GM23248 (cell line): ENCODE data around the gene GALNT18. TPM values are rescaled to one million over a fixed set of nuclear protein-coding genes. Genes with fewer than 3 reads are reported as not detected.

Source experiments
- DNase-seq: peaks from one replicate; pipeline ENCODE4 v3.0.0-alpha.2; 2015
- H2AFZ ChIP-seq: fragments of 200-600 bp; sonication (generic); 2 replicates; pipeline ENCODE4 v1.6.1; 2016; ENCODE audit warnings: antibody characterized with exemption
- H3F3A ChIP-seq: fragments of 200-600 bp; sonication (generic); 2 replicates; pipeline ENCODE4 v1.6.1; 2016; ENCODE audit warnings: mild to moderate bottlenecking, antibody characterized with exemption, mixed run types; ENCODE audit not compliant: insufficient read depth
- H3K27ac ChIP-seq: fragments of 200-600 bp; sonication (generic); 2 replicates; pipeline ENCODE4 v1.5.1; 2016; ENCODE audit warnings: mild to moderate bottlenecking
- H3K27me3 ChIP-seq: fragments of 200-600 bp; sonication (generic); replicated peaks from 2 replicates; pipeline ENCODE4 v1.6.1; 2016; ENCODE audit warnings: mild to moderate bottlenecking; ENCODE audit not compliant: insufficient read depth
- H3K36me3 ChIP-seq: fragments of 200-600 bp; sonication (generic); 2 replicates; pipeline ENCODE4 v1.6.1; 2016; ENCODE audit warnings: low read depth, mild to moderate bottlenecking
- H3K4me1 ChIP-seq: fragments of 200-600 bp; sonication (generic); 2 replicates; pipeline ENCODE4 v1.6.1; 2016; ENCODE audit warnings: mild to moderate bottlenecking; ENCODE audit not compliant: insufficient read depth
- H3K4me2 ChIP-seq: fragments of 200-600 bp; sonication (generic); one replicate; pipeline ENCODE4 v1.6.1; 2016; ENCODE audit warnings: mild to moderate bottlenecking; ENCODE audit not compliant: unreplicated experiment
- H3K4me3 ChIP-seq: fragments of 200-600 bp; sonication (generic); 2 replicates; pipeline ENCODE4 v1.5.1; 2016; ENCODE audit warnings: mild to moderate bottlenecking
- H3K79me2 ChIP-seq: fragments of 200-600 bp; sonication (generic); 2 replicates; pipeline ENCODE4 v1.6.1; 2016; ENCODE audit warnings: mild to moderate bottlenecking; ENCODE audit not compliant: insufficient read depth
- H3K9ac ChIP-seq: fragments of 200-600 bp; sonication (generic); 2 replicates; pipeline ENCODE4 v1.6.1; 2016; ENCODE audit warnings: mild to moderate bottlenecking
- H3K9me2 ChIP-seq: fragments of 200-600 bp; sonication (generic); 2 replicates; pipeline ENCODE4 v1.6.1; 2016; ENCODE audit warnings: mixed run types, mild to moderate bottlenecking, moderate library complexity; ENCODE audit not compliant: insufficient read depth
- H3K9me3 ChIP-seq: fragments of 200-600 bp; sonication (generic); one replicate; pipeline ENCODE4 v1.6.1; 2017; ENCODE audit warnings: low read depth
- H4K20me1 ChIP-seq: fragments of 200-600 bp; sonication (generic); 2 replicates; pipeline ENCODE4 v1.6.0; 2016; ENCODE audit not compliant: insufficient read depth
- EZH2 ChIP-seq: fragments of 200-600 bp; sonication (generic); IDR thresholded peaks from 2 replicates; pipeline ENCODE4 v1.6.1; 2018; ENCODE audit warnings: antibody characterized with exemption, mild to moderate bottlenecking; ENCODE audit not compliant: insufficient read depth, poor library complexity, severe bottlenecking
- EZH2phosphoT487 ChIP-seq: fragments of 200-600 bp; sonication (generic); IDR thresholded peaks from 2 replicates; pipeline ENCODE4 v1.6.1; 2018; ENCODE audit warnings: antibody characterized with exemption, moderate library complexity, mild to moderate bottlenecking, low read depth; ENCODE audit not compliant: insufficient read depth
- WGBS, 2 experiments: methylation state at CpG; one replicate each; pipeline ENCODE4 v1.1.6; 2015 to 2017; ENCODE audit warnings: low lambda C conversion rate in 2 of 2, low coverage in 1 of 2; ENCODE audit errors: missing lambda C conversion rate in 2 of 2; 5-methylcytosine and 5-hydroxymethylcytosine counted together
- in situ Hi-C: fragments of 300-500 bp; cut with MboI; formaldehyde crosslinking; loops from 2 replicates; pipeline ENCODE4 v1.15.0; 2020
- polyA plus RNA-seq: library from polyadenylated mRNA; unstranded; fragments of >200 nt; fragmentation: Nextera tagmentation; extraction: Ambion mirVana; gene quantifications from 2 replicates; pipeline ENCODE4 v1.2.1, GENCODE V29; 2016
- total RNA-seq: library from RNA; depleted of rRNA; stranded (reverse); fragments of >200 nt; shearing (Covaris generic); gene quantifications from 2 replicates; pipeline ENCODE4 v1.2.3, GENCODE V29; 2014

Gene GALNT18
- total and polyA plus RNA-seq, 2 experiments from 2014 or later, result 4.1 to 5.6 TPM

GRCh38 chr11:11483627-11484026 is 138.2 kb downstream of the GALNT18 start:
- no peak overlapping the region for H2AFZ ChIP-seq
- no peaks in the 10 kb centered on the region for H3F3A ChIP-seq
- H4K20me1 ChIP-seq, result no peaks in the 10 kb centered on the region
- no peaks in the 10 kb centered on the region for H3K79me2 ChIP-seq
- H3K4me1 ChIP-seq, result 0 out of 2 replicates have a peak, but pooled peaks cover 7% of the 10 kb centered on the region
- H3K36me3 ChIP-seq, result no peaks in the 10 kb centered on the region
- 64 to 67% methylated on average over 11 of the region's 11 CpGs for WGBS, 2 experiments
- H3K9ac ChIP-seq, result no peak overlapping the region
- in situ Hi-C loops, result no loop called here
- H3K27me3 ChIP-seq, result no peaks in the 10 kb centered on the region
- no peaks in the 10 kb centered on the region for H3K9me2 ChIP-seq
- no peak overlapping the region for H3K4me3 ChIP-seq
- peak; percentile 38 for DNase-seq
- H3K9me3 ChIP-seq, result no peaks in the 10 kb centered on the region
- no peak overlapping the region for H3K27ac ChIP-seq
- no peak for TF ChIP-seq EZH2phosphoT487
- TF ChIP-seq EZH2, result no peak
- H3K4me2 ChIP-seq, result no peak overlapping the region

DNA sequence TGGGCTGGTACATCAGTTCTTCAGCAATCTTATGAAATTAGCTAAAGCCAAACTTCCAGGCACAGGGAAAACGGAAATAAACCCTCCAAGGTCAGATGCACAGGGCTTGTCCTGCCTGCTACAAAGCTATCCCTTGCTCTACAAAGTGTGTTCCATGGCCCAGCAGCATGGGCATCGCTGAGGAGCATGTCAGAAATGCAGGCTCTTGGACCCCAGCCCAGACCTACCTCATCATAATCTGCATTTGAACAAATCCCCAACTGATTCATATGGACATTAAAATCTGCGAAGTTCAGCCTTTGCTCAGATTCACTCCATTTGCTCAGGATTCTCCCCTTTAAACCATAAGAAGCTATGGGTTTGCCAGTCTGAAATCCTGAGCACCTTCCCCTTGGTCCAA is 139.1 kb downstream of the GALNT18 start:
- TF ChIP-seq EZH2phosphoT487 (no peak), EZH2 (no peak)
- Histone ChIP-seq H3K4me3 (no peak overlapping the region), H3K27ac (no peak overlapping the region), H3K79me2 (no peaks in the 10 kb centered on the region), H3K9me3 (no peaks in the 10 kb centered on the region), H4K20me1 (no peaks in the 10 kb centered on the region), H3K27me3 (no peaks in the 10 kb centered on the region), H3K4me2 (no peak overlapping the region), H3K36me3 (no peaks in the 10 kb centered on the region), H3K9me2 (no peaks in the 10 kb centered on the region), H3F3A (no peaks in the 10 kb centered on the region), H3K4me1 (0 out of 2 replicates have a peak, but pooled peaks cover 7% of the 10 kb centered on the region), H2AFZ (no peak overlapping the region), H3K9ac (no peak overlapping the region)
- in situ Hi-C loops, result no loop called here
- 66 to 75% methylated on average over 3 of the region's 3 CpGs for WGBS, 2 experiments
- no peak for DNase-seq

GRCh38 chr11:11481371-11481770 is 140.4 kb downstream of the GALNT18 start:
- Histone ChIP-seq H3K79me2 (no peaks in the 10 kb centered on the region), H3K9me2 (no peaks in the 10 kb centered on the region), H3K27me3 (no peaks in the 10 kb centered on the region), H3K4me3 (no peak overlapping the region), H3K9ac (no peak overlapping the region), H3K36me3 (no peaks in the 10 kb centered on the region), H4K20me1 (no peaks in the 10 kb centered on the region), H3K4me1 (0 out of 2 replicates have a peak, but pooled peaks cover 7% of the 10 kb centered on the region), H2AFZ (no peak overlapping the region), H3K4me2 (no peak overlapping the region), H3K27ac (no peak overlapping the region), H3F3A (no peaks in the 10 kb centered on the region), H3K9me3 (no peaks in the 10 kb centered on the region)
- TF ChIP-seq EZH2 (no peak), EZH2phosphoT487 (no peak)
- 64% methylated on average over 4 of the region's 4 CpGs for WGBS, 2 experiments
- peak; percentile 10 for DNase-seq
- in situ Hi-C loops, result no loop called here

- in situ Hi-C loops, result no loop called here
- no peaks in the 10 kb centered on the region for H3F3A ChIP-seq
- no peak overlapping the region for H3K27ac ChIP-seq
- H2AFZ ChIP-seq, result no peak overlapping the region
- 0 out of 2 replicates have a peak, but pooled peaks cover 7% of the 10 kb centered on the region for H3K4me1 ChIP-seq
- no peaks in the 10 kb centered on the region for H3K79me2 ChIP-seq
- H4K20me1 ChIP-seq, result no peaks in the 10 kb centered on the region
- H3K36me3 ChIP-seq, result no peaks in the 10 kb centered on the region
- no peak overlapping the region for H3K4me2 ChIP-seq
- TF ChIP-seq EZH2 (no peak), EZH2phosphoT487 (no peak)
- H3K9me3 ChIP-seq, result no peaks in the 10 kb centered on the region
- no peak overlapping the region for H3K4me3 ChIP-seq
- no peaks in the 10 kb centered on the region for H3K9me2 ChIP-seq
- 32 to 43% methylated on average over 2 of the region's 3 CpGs for WGBS, 2 experiments
- peak; percentile 21 for DNase-seq
- H3K9ac ChIP-seq, result no peak overlapping the region
- no peaks in the 10 kb centered on the region for H3K27me3 ChIP-seq
These were observed 140.8 kb downstream of the GALNT18 start for GRCh38 chr11:11480971-11481370.

- no peaks in the 10 kb centered on the region for H3K9me3 ChIP-seq
- H3K4me3 ChIP-seq, result no peak overlapping the region
- no peak overlapping the region for H3K4me2 ChIP-seq
- H3K79me2 ChIP-seq, result no peaks in the 10 kb centered on the region
- H2AFZ ChIP-seq, result no peak overlapping the region
- H3K4me1 ChIP-seq, result 0 out of 2 replicates have a peak, but pooled peaks cover 7% of the 10 kb centered on the region
- TF ChIP-seq EZH2phosphoT487 (no peak), EZH2 (no peak)
- no peaks in the 10 kb centered on the region for H3K9me2 ChIP-seq
- in situ Hi-C loops, result no loop called here
- no peaks in the 10 kb centered on the region for H3K27me3 ChIP-seq
- no peaks in the 10 kb centered on the region for H4K20me1 ChIP-seq
- 53 to 54% methylated on average over 8 to 12 of the region's 12 CpGs for WGBS, 2 experiments
- H3F3A ChIP-seq, result no peaks in the 10 kb centered on the region
- no peak for DNase-seq
- no peak overlapping the region for H3K9ac ChIP-seq
- H3K27ac ChIP-seq, result no peak overlapping the region
- no peaks in the 10 kb centered on the region for H3K36me3 ChIP-seq
These were observed 143.1 kb downstream of the GALNT18 start for GRCh38 chr11:11478687-11479086.
